NCI-H2107 treated with DMSO at 0.1 percent for 48 hours (cell line): ENCODE data around the gene FBLN5.

Source experiments
- DNase-seq: peaks from one replicate; lab custom pipeline; 2025; ENCODE audit not compliant: unreplicated experiment; lab: John Stamatoyannopoulos, UW

Gene FBLN5

GRCh38 chr14:91834571-91834970 lies 112.9 kb downstream of the FBLN5 start:
- DNase-seq = no peak

- peak; percentile 28 for DNase-seq
Measured at GRCh38 chr14:91831337-91831736, 116.2 kb downstream of the FBLN5 start.

GRCh38 chr14:91830777-91831176 lies 116.7 kb downstream of the FBLN5 start:
- DNase-seq = peak; percentile 86

GRCh38 chr14:91829511-91829910 lies 118.0 kb downstream of the FBLN5 start:
- DNase-seq = no peak

- no peak for DNase-seq
Measured at GRCh38 chr14:91827746-91828145, 119.7 kb downstream of the FBLN5 start.
